Hepatocyte (in vitro differentiated cells): Measurements from ENCODE around the gene L3HYPDH. TPM values are rescaled to one million over a fixed set of nuclear protein-coding genes. Genes with fewer than 3 reads are reported as not detected.

Experiments used
- DNase-seq: peaks from one replicate; pipeline ENCODE4 v3.0.0-alpha.2; 2016; ENCODE audit warnings: low spot score
- H2AFZ ChIP-seq: fragments of 200-600 bp; sonication (generic); 2 replicates; pipeline ENCODE4 v1.6.0; 2016; ENCODE audit warnings: antibody characterized with exemption, mild to moderate bottlenecking
- H3K27ac ChIP-seq: fragments of 200-600 bp; sonication (generic); 2 replicates; pipeline ENCODE4 v1.5.1; 2016; ENCODE audit warnings: mild to moderate bottlenecking
- H3K27me3 ChIP-seq: fragments of 200-600 bp; sonication (generic); 2 replicates; pipeline ENCODE4 v1.6.1; 2016
- H3K36me3 ChIP-seq: fragments of 200-600 bp; sonication (generic); replicated peaks from 2 replicates; pipeline ENCODE4 v1.5.1; 2016; ENCODE audit warnings: low read depth; ENCODE audit not compliant: insufficient read depth
- H3K4me1 ChIP-seq: fragments of 200-600 bp; sonication (generic); 2 replicates; pipeline ENCODE4 v1.5.1; 2016; ENCODE audit warnings: mild to moderate bottlenecking, moderate library complexity; ENCODE audit not compliant: insufficient read depth
- H3K4me2 ChIP-seq: fragments of 200-600 bp; sonication (generic); 2 replicates; pipeline ENCODE4 v1.6.0; 2016
- H3K4me3 ChIP-seq: fragments of 200-600 bp; sonication (generic); 2 replicates; pipeline ENCODE4 v1.5.1; 2016; ENCODE audit warnings: mild to moderate bottlenecking
- H3K79me2 ChIP-seq: fragments of 200-600 bp; sonication (generic); 2 replicates; pipeline ENCODE4 v1.6.0; 2017; ENCODE audit warnings: mild to moderate bottlenecking
- H3K9me2 ChIP-seq: fragments of 200-600 bp; sonication (generic); replicated peaks from 2 replicates; pipeline ENCODE4 v1.6.0; 2017; ENCODE audit warnings: mild to moderate bottlenecking; ENCODE audit not compliant: insufficient read depth
- H3K9me3 ChIP-seq: fragments of 200-600 bp; sonication (generic); 2 replicates; pipeline ENCODE4 v1.5.1; 2016; ENCODE audit warnings: low read depth, mild to moderate bottlenecking
- H4K20me1 ChIP-seq: fragments of 200-600 bp; sonication (generic); 2 replicates; pipeline ENCODE4 v1.6.0; 2016; ENCODE audit warnings: mild to moderate bottlenecking; ENCODE audit not compliant: insufficient read depth, poor library complexity, severe bottlenecking
- CTCF ChIP-seq: fragments of 200-600 bp; sonication (generic); IDR thresholded peaks from 2 replicates; pipeline ENCODE4 v1.5.1; 2016; ENCODE audit warnings: antibody characterized with exemption, mild to moderate bottlenecking; ENCODE audit not compliant: poor library complexity
- EZH2 ChIP-seq: fragments of 200-600 bp; sonication (generic); IDR thresholded peaks from 2 replicates; pipeline ENCODE4 v1.6.1; 2016; ENCODE audit warnings: antibody characterized with exemption, mild to moderate bottlenecking, borderline replicate concordance
- EZH2phosphoT487 ChIP-seq: fragments of 200-600 bp; sonication (generic); IDR thresholded peaks from one replicate; pipeline ENCODE4 v1.6.1; 2018; ENCODE audit warnings: antibody characterized with exemption, mild to moderate bottlenecking, low read depth, moderate library complexity; ENCODE audit not compliant: unreplicated experiment, severe bottlenecking
- WGBS: methylation state at CpG from one replicate; pipeline ENCODE4 v1.1.6; 2016; ENCODE audit warnings: low lambda C conversion rate; ENCODE audit errors: missing lambda C conversion rate; 5-methylcytosine and 5-hydroxymethylcytosine counted together
- polyA plus RNA-seq: library from polyadenylated mRNA; unstranded; fragments of >200 nt; fragmentation: Nextera tagmentation; extraction: Ambion mirVana; gene quantifications from 2 replicates; pipeline ENCODE4 v1.2.1, GENCODE V29; 2016
- total RNA-seq: library from RNA; depleted of rRNA; stranded (reverse); fragments of >200 nt; gene quantifications from 2 replicates; pipeline ENCODE4 v1.2.3, GENCODE V29; 2014

The L3HYPDH gene
- total and polyA plus RNA-seq, 2 experiments from 2014 or later, result 20.3 to 36.2 TPM

DNA sequence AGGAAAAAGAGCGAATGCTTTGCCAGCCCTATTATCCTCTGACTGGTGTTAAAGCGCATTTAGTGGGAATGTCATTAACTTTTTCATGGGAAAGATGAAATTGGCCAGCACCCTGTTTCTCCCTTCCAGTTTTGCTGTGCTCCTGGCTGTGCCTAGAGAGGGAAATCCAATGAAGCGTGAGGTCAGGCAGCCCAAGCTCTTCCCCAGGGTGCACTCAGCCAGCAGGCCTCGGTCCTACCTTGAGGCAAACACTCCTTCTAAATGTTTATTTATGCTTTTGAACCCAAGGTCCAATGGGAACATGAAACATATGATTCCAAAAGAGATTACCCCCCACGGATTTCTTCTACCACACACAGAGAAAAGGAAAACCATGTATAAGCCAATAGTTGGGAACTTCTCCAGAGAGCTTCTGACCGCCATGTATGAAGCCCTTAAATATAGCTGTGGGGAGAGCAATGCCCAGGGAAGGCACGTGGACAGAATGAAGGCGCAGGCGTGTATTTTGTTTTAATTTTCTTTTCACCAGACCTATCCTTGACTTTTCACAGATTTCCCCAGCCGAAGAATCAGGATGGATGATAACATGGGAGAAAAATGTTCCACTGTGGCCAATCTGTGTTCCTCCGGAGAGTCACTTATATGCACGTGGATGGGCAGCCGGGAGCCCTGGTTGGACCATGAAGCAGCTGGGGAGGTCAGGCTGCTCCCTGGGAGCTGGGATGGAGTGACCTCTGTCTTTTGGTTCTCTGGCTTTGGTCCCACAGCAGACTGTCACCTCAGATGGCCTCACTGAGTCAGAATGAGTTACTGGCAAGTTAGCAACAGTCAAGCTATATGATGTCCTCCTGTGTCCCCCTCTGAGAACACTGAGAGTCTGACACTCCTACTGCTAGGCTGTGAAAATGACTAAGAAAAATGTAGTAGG lies 56.3 kb downstream of the L3HYPDH start:
- Histone ChIP-seq H3K4me1 (no peaks in the 10 kb centered on the region), H3K27me3 (no peaks in the 10 kb centered on the region), H3K4me2 (no peak overlapping the region), H4K20me1 (no peaks in the 10 kb centered on the region), H3K4me3 (no peak overlapping the region), H3K27ac (no peak overlapping the region), H3K36me3 (no peaks in the 10 kb centered on the region), H3K79me2 (no peaks in the 10 kb centered on the region), H2AFZ (no peak overlapping the region), H3K9me2 (no peaks in the 10 kb centered on the region), H3K9me3 (no peaks in the 10 kb centered on the region)
- TF ChIP-seq EZH2phosphoT487, result no peak
- no peak for TF ChIP-seq CTCF
- no peak for TF ChIP-seq EZH2
- DNase-seq, result no peak
- 88% methylated on average over 13 of the region's 13 CpGs for WGBS

DNA sequence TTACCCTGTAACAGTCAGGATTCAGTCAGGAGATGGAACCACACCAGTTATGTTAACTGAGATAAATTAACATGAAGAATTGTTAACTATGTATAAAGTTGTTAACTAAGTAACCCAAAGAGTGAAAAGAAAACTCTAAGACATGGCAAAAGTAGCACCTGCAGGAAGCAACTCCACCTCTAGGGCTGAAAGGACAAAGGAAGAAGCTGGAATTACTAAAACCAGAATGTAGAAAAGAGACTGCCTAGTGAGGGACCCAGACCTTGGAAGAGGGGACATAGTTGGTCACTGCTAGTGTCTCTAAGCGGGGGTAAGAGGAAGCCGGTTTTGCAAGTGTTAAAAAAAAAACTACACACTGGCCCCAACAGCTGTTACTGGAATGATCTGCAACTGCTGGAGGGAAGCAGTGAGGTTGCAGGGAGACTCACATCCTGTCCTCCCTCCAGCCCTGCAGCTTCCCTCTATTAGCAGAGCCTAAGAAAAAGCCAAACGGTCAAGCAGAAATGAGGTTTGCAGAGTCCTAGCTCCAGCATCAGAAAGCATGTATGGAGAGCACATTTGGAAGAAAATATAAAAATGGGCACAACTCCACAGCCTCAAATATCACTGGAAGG lies 58.8 kb downstream of the L3HYPDH start:
- Histone ChIP-seq H3K4me2 (no peak overlapping the region), H4K20me1 (no peaks in the 10 kb centered on the region), H3K9me2 (no peaks in the 10 kb centered on the region), H3K27ac (no peak overlapping the region), H3K27me3 (no peaks in the 10 kb centered on the region), H3K4me3 (no peak overlapping the region), H3K4me1 (no peaks in the 10 kb centered on the region), H2AFZ (no peak overlapping the region), H3K36me3 (no peaks in the 10 kb centered on the region), H3K9me3 (no peaks in the 10 kb centered on the region), H3K79me2 (no peaks in the 10 kb centered on the region)
- no peak for DNase-seq
- TF ChIP-seq CTCF (no peak), EZH2 (no peak), EZH2phosphoT487 (no peak)
- 65% methylated on average over 3 of the region's 3 CpGs for WGBS

DNA sequence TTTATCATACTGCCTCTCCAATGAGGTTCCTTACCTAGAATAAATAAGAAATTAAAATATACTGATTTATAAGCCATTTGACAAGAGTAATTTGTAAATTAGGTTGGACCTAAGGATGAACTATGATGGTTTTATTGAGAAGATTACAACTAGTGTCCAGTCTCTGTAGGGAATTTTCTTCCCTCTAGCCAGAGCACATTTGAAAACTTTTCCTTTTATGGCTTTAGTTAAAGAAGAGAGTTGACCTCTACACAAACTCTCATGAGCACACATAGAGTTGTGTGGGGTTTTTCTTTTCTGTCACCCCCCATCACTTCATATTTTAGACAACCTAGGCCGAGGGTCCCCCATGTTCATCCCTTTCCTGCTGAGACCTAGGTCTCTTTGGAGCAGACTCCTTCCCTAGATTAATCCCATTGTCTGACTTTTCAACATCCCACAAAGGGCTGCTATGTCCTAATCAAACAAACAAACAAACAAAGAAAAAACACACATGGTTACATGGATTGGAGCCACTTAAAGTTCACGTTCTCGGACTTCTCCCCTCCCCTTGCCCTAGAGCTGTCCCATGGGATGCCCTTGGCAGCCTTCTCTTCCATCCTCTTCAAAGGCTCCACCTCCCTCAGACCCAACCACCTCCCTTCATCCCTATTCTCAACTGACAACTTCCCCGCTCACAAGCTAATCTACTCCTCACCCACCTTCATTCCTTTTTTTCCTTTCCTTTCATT lies 59.7 kb downstream of the L3HYPDH start:
- no peaks in the 10 kb centered on the region for H3K36me3 ChIP-seq
- H2AFZ ChIP-seq, result no peak overlapping the region
- no peak overlapping the region for H3K27ac ChIP-seq
- 72% methylated on average over 4 of the region's 4 CpGs for WGBS
- H3K9me2 ChIP-seq, result no peaks in the 10 kb centered on the region
- H3K9me3 ChIP-seq, result no peaks in the 10 kb centered on the region
- H4K20me1 ChIP-seq, result no peaks in the 10 kb centered on the region
- no peaks in the 10 kb centered on the region for H3K79me2 ChIP-seq
- no peak overlapping the region for H3K4me3 ChIP-seq
- TF ChIP-seq CTCF (no peak), EZH2phosphoT487 (no peak), EZH2 (no peak)
- H3K27me3 ChIP-seq, result no peaks in the 10 kb centered on the region
- H3K4me2 ChIP-seq, result no peak overlapping the region
- no peak for DNase-seq
- no peaks in the 10 kb centered on the region for H3K4me1 ChIP-seq

Other genes with a start within 250 kb of the L3HYPDH start
- 1.6 and 1.8 TPM in 2 replicates for gene GPR135, start 19.0 kb downstream of the L3HYPDH start, total RNA-seq
- 0.28 and 0.86 TPM in 2 replicates for gene GPR135, start 19.0 kb downstream of the L3HYPDH start, polyA plus RNA-seq
- 83.8 and 94.9 TPM in 2 replicates for gene JKAMP, start 109 bp upstream of the L3HYPDH start, total RNA-seq
- gene JKAMP, start 109 bp upstream of the L3HYPDH start, polyA plus RNA-seq, result 48.7 and 69.9 TPM in 2 replicates
- not detected in 2 replicates for gene CCDC175, start 92.4 kb upstream of the L3HYPDH start, total RNA-seq
- gene CCDC175, start 92.4 kb upstream of the L3HYPDH start, polyA plus RNA-seq, result not detected in 2 replicates